Measurements from ENCODE around the gene CAPZA2.
"Not testable (repeated sequence)": the region's sequence is repeated elsewhere in the genome, so short reads cannot be mapped to it uniquely, and the experiment has no call there.

Gene CAPZA2

DNA sequence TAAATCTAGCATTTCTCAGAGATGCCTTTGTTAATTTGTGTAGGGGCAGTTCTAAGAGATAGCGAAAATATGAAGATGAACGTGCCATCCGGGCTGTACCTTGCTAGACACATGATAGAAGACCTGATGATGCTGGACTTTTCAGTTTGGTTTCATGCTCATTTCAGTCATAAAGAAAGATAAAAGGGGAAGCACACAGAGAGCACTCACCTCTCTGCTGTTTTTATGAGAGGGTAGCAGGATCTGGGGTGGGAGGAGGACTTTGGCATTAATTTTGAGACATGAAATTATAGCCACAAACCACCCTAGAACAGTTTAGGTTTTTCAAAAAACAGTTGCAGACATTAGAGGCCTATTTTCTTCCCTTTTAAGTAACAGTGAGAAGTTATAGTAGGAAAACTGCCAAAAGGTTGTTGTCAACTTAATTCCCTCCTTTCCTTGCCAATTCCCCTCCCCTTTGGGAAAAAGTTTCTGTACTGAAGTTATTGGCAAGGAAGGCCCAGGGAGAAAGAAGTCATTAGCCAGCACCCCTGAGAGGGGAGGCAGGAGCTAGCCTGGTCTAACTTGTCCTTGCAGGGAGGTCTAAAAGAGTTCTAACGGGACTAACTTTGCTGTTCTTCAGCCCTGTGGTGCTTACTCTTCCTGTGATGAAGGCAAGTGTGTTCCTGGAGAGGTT is 93.6 kb downstream of the CAPZA2 start:
- DNase-seq = peak; percentile 20

DNA sequence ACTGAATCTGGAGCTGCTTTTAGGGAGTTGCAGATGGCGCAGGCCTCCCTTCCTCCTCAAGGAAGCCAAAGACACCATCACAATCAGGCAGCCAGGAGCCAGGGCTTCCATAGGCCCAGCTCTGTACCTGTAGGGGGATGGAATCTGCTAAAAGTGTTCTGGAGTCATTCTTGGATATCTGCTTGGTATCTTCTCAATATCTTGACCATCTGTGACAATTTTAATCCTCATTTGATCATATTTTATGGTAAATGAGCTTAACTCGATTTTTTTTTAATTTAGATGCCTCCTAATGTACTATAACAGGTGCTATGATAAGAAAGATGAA is 94.1 kb downstream of the CAPZA2 start:
- DNase-seq = no peak

DNA sequence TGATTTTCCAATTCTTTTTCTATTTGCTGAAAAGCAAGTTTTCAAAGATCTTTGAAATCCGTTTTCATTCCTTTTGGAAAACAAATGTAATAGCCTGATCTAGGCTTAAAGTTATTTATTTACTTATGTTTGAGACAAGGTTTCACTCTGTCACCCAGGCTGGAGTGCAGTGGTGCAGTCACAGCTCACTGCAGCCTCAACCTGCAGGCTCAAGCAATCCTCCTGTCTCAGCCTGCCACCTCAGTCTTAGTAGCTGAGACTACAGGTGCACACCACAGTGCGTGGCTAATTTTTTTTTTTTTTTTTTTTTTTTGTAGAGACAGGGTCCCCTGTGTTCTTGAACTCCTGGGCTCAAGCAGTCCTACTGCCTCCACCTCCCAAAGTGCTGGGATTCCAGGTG is 95.5 kb downstream of the CAPZA2 start:
- no peak for DNase-seq

DNA sequence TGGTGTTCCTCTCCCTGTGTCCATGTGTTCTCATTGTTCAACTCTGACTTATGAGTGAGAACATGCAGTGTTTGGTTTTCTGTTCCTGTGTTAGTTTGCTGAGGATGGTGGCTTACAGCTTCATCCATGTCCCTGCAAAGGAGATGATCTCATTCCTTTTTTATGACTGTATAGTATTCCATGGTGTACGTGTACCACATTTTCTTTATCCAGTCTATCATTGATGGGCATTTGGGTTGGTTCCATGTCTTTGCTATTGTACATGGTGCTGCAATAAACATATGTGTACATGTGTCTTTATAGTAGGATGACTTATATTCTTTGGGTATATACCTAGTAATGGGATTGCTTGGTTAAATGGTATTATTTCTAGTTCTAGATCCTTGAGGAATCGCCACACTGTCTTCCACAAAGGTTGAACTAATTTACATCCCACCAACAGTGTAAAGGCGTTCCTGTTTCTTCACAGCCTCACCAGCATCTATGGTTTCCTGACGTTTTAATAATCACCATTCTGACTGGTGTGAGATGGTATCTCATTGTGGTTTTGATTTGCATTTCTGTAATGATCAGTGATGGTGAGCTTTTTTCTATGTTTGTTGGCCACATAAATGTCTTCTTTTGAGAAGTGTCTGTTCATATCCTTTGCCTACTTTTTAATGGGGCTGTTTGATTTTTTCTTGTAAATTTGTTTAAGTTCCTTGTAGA is 99.7 kb downstream of the CAPZA2 start:
- not testable (repeated sequence) for DNase-seq

DNA sequence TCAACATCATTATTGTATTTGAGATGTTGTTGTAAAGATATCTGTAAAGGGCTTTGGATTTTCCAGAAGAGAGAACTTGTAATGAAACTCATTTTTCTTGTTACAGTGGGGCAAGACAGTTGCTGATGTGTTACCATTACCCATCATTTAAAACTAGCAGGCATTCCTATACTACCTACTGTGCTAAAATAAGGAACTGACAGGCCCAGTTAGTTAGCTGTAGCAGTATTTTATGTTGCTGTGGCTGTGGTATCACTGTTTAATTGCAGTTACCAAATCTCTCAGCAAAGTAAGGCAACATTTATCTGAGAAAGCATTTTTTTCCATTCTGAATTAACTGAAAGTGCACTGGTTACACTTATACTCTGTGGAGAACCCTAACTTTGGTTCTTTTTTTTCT is 100.8 kb downstream of the CAPZA2 start:
- no peak for DNase-seq

DNA sequence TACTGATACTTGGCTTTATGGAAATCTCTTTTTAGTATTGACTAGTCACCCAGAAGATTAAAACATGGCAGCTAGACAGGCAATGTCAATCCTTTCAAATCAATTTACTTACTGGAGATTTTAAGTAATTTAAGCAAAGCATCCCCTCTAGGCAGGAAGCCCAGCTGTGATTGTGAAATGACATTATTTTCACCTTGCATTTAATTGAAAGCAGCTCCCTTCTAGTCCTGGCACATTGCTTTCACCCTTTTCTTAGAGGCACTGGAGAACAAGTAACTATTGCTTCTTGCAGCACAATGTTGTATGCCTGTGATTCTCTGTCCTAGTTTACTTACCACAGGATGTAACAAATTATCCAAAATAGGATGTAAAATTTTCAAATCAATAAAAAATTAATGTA is 104.2 kb downstream of the CAPZA2 start:
- no peak for DNase-seq

DNA sequence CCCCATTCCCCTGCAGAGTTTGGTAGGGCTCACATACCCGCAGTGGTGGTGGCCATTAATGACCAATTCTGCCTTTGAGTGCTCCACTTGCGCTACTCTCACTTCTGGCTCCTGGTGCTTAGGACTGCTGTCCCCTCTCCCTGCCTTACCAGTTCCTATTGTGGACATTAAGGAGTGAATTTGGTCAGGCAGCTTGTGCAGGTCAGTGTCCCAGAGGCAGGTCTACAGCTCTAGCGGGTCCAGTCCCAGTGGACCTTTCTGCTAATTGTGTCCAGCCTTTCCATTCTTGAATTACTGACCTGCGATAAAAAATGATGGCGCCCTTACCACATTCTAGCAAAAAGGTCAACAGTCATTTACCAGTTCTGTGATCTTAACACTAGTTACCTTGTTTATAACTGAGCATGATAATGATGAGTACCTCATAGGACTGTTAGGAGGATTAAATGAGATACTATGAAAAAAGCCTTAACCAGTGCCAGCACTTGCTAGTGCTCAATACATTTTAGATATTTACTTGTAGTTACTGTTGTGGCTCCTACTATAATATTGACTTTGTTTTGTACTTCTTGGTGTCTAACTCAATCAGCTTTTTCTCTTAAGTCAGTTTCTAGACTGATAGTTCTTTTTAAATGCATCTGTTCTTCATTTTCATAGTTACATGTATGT is 105.0 kb downstream of the CAPZA2 start:
- no peak for DNase-seq

DNA sequence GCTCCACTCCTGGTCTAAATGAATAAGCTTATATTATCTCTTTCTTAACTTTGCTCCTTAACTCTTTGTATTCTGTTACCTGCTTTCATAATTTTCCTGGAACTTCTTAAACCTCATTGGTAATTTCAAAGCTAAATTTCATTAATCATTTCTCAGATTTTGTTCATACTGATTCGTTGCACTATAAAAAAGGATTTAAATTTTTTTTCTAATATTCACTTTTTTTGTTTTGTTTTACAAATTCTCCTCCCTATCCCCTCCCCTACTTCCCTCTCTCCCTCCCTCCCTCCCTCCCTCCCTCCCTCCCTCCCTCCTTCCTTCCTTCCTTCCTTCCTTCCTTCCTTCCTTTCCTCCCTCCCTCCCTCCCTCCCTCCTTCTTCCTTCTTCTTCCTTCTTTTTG is 105.6 kb downstream of the CAPZA2 start:
- DNase-seq = no peak

DNA sequence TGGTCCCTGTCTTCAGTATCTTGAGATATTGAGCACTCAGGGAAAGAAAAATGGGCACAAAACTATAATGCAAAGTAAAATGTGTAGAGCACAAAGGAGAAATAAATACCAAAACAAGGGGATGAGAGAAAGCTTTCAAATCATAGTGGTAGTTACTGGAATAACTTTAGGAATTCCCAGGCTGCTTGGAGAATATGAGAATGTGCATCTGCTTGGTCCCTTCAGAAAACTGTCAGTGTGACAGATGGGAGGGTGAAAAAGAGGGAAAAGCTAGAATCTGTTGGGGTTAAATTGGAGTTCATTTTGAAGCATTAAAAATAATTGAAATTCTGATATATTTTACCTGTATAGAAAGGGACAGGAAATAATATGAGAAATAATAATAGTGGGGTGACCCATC is 106.2 kb downstream of the CAPZA2 start:
- DNase-seq = no peak

DNA sequence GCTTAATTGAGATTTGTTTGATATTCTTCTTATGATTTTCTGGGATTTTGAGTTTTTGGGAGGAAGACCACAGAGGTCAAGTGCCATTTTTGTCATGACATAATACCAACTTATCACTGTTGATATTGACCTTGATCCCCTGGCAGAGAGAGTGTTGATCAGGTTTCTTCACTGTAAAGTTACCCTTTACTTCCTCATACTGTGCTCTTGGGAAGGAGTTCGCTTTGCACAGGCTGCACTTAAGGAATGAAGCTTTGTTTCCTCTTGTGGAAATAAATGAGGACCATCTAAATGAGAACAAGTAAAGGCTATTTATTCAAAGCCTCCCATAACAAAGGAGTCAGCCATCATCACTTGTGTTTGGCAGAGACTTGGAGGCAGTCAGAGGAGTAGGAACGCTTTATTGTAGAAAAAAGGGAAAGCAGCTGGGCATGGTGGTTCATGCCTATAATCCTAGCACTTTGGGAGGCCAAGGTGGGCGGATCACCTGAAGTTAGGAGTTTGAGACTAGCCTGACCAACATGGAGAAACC is 107.0 kb downstream of the CAPZA2 start:
- no peak for DNase-seq

DNA sequence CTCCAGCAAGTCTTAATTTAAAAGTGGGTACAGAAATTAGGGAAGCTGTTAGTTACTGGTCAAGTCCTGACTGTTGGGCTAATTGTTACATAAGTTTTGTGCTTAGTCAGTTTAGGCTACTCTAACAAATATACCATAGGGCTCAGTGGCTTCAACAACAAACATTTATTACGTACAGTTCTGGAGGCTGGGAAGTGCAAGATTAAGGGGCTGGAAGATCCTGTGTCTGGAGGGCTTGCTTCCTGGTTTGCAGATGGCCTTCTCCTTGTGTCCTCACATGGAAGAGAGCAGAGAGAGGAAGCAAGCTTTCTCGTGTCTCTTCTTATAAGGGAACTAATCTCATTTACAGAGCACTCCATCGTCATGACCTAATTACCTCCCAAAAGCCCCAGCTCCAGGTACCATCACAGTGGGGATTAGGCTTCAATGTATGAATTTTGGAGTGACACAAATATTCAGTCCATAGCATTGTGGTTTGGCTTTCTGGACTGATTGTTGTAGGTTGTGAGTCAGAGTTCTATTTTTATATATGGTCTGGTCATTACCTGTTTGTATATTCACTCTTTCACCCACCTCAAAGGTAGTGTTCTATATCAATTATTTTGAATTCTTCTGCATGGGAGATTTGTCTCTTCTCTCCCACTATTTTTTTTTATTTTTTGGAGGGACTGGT is 108.0 kb downstream of the CAPZA2 start:
- DNase-seq = no peak

DNA sequence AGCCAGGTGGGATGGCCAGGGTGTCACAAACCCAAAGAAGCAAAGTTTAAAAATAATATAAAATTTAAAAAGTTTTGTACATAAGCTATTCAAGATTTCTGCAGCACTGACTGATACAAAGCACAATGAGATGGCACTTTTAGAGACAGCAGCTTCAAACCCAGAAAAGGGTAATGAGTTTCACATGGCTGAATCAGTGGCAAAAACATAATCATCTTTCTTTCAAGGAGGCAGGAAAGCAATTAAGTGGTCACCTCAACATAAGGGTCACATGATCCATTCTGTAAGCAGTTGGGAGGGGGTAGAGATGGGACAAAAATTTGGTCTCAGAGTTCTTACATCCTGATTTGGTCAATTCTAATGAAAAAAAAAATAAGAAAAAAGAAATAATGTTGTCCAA is 108.8 kb downstream of the CAPZA2 start:
- not testable (repeated sequence) for DNase-seq

Data from right hindlimb (tissue), 1 donor.